ENCODE data around the gene NVL.
A peak's percentile ranks its signal among the peaks of the same experiment; 100 is the strongest.
"Not testable (repeated sequence)": the region's sequence is repeated elsewhere in the genome, so short reads cannot be mapped to it uniquely, and the experiment has no call there.

Gene NVL

DNA sequence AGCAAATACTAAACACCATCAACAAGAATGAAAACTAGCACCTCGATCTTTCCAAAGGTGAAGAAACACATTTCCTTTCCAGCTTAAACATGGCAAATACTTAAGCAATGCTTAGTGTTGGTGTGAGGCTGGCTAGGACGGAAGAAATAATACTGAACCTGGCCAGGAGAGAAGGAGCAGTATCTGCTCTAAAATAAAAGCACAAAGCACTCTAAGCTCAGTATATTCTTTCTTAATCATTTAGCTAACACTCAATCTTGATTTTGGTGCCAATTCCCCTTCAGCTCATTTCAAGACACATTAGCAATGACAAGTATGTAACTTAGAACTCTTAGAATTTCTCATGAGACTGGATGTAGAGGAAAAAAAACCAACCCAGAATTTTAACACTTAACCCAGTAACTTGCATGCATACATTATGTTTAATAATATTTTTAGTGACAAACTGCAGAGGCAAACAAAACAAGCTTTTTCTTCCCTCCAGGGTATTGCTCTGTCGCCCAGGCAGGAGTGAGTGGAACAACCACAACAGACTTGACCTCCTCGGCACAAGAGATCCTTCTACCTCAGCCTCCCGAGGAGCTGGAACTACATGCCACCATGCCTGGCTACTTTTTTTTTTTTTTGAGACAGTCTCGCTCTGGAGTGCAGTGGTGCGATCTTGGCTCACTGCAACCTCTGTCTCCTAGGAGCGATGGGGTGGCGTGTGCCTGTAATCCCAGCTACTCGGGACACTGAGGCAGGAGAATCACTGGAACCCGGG lies 92.7 kb downstream of the NVL start:
- no peak for DNase-seq (ENCODE audit: low read depth, low spot score)

DNA sequence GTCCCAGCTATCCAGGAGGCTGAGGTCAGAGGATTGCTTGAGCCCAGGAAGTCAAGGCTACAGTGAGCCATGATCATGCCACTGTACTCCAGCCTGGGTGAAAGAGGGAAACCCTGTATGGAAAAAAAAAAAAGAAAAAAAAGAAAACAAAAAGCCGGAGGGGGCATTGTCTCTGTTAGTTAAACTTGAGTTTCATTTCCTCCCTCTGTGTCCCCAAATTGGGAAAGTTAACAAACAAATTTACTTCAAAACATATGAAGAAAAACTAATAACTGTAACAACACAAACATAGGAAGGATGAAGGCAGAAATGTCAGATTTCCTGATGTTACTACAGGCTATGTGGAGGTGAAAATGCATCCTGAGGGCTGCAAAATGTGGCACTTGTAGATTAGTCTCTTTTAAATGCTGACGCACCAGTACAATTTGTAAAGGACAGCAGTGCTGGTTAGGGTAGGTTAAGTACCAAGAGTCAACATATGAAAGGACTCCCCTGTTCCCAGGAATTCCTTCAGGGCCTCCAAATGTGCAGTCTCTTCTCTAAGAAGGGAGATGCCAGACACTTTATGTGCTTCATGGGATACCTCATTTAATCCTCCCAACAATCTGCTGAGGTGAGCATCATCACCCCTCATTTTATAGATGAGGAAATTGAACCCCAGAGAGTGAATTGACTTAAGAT lies 94.0 kb downstream of the NVL start:
- peak; percentile 84 for DNase-seq (ENCODE audit: low read depth, low spot score)

DNA sequence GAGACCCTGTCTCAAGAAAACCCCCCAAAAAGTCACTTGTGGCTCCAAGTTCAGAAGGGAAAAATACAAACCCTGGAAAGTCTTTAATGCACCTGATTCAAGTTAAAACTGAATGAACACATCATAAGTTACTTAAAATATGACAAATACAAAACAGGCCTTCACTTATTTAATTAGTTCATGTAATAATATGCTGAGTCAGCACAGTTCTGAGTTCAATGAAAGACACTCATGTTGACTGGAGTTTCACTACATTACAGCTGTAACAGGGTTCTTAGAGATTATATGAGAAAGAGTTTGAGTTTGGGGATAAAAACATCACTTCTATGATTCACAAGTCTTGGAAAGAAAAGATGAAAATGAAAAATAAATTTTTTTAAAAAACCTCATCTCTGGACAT lies 96.0 kb downstream of the NVL start:
- no peak for DNase-seq (ENCODE audit: low read depth, low spot score)

DNA sequence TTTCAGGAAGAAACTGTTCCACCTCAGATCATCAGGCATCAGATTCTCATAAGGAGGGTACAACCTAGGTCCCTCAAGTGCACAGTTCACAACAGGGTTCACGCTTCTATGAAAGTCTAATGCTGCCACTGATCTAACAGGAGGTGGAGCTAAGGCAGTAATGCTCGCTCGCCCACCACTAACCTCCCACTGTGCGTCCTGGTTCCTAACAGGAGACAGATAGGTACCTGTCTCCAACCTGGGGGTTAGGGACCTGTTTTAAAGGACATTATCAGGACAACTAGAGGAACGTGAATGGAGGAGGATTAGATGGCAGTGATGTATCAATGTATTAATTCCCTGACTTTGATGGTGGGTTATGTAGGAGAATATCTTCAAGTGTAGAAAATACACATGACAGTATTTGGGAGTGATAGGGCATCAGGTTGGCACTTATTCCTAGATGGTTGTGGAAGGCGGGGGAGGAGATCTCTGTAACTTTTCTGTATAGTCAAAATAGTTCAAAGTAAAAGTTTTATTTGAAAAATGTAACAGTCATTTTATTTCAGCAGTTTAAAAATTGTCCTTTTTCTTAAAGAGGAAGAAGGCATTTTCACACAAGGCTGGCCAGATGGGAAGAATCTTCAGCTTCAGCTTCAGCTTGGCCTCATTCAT lies 103.0 kb downstream of the NVL start:
- DNase-seq (ENCODE audit: low read depth, low spot score) = no peak

DNA sequence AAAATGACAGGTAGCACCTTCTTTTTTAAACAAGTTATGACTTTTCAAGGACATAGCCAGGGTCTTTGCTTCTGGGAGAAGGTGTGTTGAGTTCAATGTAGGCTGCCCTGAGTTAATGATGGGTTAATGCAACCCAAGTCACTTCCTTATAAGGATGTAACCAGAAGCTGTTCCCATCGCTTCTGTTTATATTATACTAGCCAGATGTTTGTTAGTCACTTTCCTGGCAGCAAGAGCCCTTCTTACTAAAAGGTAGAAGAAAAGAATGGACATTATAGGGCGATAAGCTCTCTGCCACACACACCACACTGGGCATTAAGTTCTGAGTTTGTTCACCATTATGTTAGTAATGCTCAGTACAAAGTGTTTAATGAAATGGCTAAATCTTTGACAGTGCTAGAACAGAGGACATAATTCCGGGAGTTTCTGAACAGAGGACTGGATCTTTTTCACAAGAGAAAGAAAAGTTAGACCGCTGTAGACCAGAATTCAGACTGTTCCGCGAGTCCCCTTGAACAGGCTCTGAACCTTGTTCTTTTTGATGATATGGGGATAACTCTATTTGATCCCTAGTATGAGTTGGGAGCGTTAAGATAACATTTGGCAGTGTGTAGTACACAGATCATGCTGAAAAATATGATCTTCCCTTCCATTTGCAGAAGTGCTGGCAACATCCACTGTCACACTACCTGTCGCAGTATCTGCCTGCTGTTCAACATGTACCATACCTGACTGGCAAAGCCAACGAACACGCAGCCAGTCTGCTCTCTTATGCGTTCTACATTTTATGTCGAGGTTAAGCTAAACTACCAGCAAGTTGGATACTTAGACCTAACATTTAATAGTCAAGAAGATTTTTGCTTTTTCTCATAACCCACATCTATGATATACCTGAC lies 105.9 kb downstream of the NVL start:
- no peak for DNase-seq (ENCODE audit: low read depth, low spot score)

DNA sequence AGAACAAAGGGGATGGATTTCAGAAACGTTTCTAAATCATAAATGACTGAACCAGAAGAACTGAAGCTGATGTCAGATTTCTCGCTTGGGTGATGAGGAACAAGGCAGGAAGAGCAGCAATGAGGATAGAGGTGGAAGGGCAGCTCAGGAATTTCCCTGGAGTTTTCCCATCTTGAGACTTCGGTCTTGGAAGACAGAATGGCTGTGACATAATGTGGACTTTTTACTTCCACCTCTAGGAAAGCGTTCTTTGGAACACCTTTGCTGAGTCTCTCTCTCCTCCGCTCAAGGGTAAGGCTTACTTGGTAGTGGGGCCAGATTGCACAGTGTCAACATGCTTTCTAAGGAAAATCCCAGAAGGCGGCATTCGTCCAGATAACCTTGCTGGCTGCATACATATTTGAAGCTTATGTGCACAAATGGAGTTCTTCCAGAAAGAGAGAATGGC lies 110.3 kb downstream of the NVL start:
- no peak for DNase-seq (ENCODE audit: low read depth, low spot score)

DNA sequence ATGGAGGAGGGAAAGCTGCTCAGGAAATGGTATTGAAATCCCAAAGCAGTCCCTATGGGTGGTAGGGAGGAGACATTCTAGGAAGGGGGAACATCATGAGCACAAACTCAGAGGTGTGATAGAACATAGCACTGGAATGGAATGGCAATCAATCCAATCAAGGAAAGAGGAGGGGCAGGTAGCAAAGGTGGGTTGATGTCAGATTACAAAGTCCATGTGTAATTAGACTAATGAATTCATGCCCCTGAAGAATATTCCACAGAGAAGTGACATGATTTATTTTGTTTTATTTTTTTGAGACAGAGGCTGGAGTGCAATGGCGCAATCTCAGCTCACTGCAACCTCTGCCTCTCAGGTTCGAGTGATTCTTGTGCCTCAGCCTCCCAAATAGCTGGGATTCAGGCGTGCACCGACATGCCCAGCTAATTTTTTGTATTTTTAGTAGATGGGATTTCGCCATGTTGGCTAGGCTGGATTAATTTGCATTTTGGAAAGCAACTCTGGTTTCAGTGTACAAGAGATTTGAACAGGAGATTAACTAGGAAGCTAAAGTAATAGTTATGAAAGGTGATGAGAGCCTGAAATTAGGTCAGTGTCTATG lies 110.9 kb downstream of the NVL start:
- DNase-seq (ENCODE audit: low read depth, low spot score) = no peak

DNA sequence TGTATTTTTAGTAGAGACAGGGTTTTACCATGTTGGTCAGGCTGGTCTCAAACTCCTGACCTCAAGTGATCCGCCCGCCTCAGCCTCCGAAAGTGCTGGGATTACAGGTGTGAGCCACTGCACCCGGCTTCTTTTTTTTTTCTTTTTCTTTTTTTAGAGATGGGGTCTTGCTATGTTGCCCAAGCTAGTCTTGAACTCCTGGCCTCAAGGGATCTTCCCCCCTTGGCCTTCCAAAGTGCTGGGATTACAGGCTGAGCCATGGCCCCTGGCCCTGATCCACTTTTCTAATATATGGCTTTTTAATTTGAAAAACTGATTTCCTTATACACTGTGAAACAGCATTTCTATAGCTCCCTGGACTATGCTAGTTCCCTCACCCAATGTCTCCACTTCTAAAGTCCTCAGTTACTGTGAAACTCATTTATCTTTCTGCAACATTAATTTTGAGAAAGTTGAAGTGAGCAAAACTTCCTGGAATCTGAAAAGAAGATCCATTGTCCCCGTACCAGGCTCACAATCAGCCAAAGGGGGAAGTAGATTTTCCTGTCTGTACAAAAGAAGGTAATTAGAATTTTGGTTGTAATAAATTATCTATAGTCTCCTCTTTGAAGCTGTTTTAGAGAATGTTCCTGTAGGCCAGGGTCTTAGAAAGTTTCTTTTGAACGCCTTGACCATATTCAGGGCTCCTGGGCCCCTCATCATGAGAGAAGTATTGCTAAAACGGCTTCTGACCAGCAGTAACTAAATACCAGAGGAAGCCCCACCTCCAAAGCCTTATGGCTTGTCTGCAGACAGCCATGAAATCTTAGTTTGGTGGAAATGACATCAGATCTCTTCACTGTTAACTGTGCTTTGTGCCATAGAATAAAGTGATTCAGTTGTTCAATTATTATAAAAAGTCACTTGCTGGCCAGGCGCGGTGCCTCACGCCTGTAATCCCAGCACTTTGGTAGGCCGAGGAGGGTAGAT lies 112.0 kb downstream of the NVL start:
- DNase-seq (ENCODE audit: low read depth, low spot score) = no peak

DNA sequence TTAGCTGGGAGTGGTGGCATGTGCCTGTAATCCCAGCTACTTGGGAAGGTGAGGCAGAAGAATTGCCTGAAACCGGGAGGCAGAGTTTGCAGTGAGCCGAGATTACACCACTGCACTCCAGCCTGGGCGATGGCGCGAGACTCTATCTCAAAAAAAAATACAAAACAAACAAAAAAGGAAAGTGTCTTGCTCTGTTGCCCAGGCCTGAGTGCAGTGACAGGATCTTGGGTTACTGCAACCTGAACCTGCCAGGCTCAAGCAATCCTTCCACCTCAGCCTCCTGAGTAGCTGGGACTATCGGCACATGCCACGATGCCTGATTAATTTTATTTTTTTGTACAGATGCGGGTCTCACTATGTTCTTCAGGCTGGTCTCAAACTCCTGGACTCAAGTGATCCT lies 113.6 kb downstream of the NVL start:
- DNase-seq (ENCODE audit: low read depth, low spot score) = no peak

DNA sequence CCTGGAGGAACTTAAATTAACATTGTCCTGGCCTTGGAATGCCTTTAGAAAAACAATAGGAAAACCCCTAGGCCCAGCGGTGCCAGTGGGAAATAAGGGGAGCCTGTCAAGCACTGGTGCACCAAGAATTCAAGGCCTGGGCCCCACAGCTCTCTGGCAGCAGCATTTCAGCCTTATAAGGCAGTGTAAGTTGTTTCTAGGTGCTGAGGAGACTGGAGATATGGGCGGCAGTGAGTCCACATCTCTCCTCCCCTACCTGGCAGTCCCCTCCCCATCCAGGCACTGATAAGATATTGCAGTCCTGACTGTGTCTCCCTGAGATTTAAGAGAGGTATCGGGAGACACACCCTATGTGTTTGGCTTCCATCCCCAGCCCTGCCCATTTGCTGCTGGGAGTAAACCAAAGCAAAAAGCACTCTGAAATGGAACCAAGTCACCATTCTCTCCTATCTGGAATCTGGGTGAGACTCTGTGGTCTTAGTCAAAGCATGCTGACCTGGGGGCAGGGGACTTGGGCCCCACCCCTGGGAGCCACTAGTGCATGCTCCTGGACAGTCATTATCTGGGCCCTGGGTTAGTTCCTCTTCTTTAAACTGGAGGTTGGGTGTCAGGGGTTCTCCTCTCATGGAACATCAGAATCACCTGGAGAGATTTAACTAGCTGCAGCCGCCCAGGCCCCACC lies 116.4 kb downstream of the NVL start:
- DNase-seq (ENCODE audit: low read depth, low spot score) = no peak

DNA sequence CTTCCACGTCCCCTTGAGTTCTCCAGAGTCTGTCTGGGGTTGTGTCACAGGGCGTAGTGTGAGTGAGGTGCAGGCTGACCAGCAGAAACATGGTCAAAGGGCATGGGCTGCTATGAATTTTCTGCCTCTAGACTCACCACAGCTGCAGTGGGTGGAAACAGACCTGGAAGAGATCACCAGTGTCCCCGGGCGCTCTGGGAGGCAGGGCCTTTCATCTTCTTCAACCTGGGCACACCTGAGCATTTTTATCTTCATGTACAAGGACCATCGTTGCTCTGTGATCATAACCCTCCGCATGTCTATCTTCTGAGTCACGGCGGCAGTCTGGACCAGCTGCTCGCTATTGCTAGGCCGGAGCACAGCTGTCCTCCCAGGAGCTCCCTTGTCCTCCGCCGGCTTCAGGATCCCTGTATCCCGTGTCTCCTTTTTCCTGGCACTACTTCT lies 117.3 kb downstream of the NVL start:
- no peak for DNase-seq (ENCODE audit: low read depth, low spot score)

DNA sequence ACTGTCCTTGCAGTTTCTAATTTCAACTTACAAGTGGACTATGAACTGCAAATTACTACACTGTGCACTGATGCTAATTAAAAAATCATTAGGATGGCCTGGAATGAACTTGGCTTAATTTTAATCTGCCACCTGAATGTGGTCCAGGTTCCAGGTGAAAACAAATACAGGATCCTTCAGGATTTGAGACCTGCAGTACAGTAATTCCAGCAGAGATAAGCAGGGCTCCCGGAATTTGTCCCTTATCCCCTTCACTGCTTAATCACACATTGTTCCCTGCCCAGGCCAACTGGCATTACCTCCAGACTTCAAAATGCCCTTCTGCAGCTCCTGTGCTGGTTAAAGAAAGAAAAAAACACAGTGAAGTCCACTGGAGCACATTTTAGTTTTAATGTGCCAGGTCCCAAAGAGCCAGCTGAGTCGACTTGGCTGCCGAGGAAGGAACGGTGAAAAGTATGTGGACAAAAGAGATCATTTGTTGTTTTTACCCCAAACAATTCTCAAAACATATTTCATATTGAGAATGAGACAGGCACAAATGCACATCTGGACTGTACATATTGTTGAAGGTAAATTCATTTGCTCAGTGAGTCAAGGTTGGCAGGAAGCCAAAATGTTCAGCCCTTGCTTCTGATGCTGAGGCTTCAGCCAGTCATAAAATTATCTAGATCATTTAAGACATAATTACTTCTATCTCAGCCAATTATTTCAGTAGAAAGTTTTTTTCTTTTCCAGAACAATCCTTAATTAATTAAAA lies 118.6 kb downstream of the NVL start:
- no peak for DNase-seq (ENCODE audit: low read depth, low spot score)

DNA sequence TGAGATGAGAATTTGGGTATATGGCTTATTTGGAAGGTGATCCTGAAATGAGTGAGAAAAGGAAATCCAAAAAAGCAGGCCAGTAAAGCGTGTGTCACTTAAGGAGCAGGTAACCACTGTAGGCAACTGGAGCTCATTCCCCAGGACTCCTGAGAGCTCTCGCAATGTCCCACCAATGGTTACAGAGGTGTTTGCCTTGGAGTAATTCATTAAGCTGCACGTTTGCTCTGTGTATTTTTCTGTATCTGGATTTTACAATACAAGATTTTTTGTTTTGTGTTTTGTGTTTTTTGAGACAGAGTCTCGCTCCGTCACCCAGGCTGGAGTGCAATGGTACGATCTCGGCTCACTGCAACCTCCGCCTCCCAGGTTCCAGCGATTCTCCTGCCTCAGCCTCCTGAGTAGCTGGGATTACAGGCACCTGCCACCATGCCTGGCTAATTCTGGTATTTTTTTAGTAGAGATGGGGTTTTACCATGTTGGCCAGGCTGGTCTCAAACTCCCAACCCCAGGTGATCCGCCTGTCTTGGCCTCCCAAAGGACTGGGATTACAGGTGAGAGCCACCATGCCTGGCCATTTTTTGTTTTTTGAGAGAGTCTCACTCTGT lies 123.9 kb downstream of the NVL start:
- not testable (repeated sequence) for DNase-seq (ENCODE audit: low read depth, low spot score)

DNA sequence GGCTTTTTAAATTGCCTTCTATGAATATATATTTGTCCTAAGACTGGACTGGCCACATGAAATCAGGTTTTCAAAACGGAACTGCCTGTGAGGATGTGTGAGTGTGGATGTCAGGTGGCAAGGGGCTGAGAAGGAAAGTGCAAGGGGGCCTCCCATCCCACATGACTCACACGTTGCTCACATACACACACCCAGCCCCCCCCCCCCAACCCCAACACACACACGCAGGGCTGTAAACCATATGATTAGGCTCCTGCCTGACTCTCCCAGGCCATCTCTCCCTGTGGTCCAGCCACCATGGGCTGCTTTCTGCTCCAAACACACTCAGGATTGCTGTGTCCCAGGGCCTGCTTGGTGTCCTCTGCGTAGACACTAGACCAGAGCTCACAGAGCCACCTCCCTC lies 124.5 kb downstream of the NVL start:
- no peak for DNase-seq (ENCODE audit: low read depth, low spot score)

DNA sequence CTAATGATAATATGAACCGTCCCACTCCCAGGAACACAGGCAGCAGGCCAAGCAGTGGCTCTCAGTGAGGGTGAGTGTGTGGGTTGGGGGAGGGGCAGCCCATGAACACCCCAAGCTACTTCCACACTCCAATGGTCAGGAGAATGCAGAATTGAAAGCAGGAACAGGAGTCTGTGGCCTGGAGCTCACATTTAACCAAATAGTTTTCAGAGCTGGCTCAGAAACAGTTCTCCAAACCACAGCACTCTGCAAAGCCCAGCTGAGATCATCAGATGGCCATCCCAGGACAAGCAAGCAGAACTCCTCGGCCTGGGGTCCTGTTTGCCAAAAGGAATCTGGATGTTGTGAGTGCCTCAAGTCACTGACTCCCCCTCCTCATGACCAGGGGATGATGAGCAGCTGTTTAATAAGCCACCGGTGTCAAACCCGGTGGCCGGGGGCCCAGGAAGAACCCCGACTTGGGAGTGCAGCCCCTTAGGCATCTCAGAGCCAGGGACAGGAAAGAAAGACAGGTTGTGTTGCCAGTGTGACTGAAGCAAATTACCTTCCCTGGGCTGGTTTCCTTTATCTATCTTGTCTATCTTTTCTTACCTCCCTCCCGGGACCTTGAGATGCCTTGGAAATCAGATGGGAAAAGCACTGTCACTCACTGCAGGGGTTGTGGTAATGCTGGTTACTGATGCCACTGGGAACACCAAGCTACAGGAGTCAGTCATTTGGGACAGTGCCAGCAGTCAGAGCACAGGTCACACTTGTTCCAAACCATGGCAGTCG lies 126.5 kb downstream of the NVL start:
- no peak for DNase-seq (ENCODE audit: low read depth, low spot score)

DNA sequence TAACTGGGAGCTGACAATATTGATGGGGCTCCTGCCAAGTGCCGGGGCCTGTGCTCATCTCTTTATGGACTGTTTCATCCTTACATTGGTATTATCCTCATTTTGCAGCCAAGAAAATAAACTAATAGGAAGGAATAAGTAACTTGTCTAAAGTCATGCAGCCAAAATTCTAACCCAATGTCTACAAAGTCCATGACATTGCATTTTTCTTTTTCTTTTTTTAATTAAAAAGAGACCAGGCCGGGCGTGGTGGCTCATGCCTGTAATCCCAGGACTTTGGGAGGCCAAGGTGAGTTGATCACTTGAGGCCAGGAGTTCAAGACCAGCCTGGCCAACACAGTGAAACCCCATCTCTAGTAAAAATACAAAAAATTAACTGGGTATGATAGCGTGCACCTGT lies 128.1 kb downstream of the NVL start:
- DNase-seq (ENCODE audit: low read depth, low spot score) = no peak

DNA sequence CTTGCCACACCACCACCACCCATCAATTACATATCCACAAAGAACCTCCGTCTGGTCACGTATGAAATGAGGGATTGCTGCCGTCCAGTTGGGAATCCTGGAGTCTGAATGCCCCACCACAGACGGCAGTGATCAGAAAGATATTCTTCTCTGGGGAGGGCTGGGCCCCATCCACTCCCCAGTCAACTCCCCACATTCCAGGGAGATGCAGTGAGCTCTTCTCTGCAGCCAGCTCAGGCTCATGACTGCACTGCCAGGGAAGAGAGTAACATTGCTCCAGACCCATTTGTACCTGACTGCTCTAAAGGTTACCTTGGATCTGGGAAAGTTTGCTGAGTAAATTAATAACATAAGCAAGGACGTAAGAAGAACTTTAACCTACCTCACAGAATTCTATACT lies 128.6 kb downstream of the NVL start:
- DNase-seq (ENCODE audit: low read depth, low spot score) = no peak

DNA sequence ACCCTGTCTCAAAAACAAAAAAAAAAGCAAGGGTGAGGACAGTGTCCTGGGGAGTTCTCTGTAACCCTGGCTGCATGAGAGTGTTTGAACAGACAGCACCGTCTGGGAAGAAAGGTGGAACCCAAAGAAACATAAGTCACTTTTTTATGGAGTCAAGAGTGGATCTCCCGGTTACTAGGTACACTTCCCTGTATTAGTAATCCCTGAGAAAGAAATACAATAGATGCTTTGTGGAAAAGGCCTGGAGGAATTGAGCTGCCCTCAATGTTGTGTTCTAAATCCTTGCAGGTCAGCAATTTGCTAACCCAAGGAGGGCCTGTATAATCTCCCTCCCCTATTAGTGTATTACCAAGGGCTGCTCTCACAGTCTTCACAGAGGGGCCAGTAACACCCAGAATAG lies 130.3 kb downstream of the NVL start:
- DNase-seq (ENCODE audit: low read depth, low spot score) = no peak

Data from iPS DF 19.7 (cell line).